HG02588 (cell line): ENCODE data around the gene A3GALT2.

ENCODE experiments used
- ATAC-seq: cut with Tn5 transposase; IDR thresholded peaks from one replicate; pipeline ENCODE4 v1.9.1; 2021; ENCODE audit warnings: mild to moderate bottlenecking, moderate library complexity; ENCODE audit not compliant: unreplicated experiment

The A3GALT2 gene

DNA sequence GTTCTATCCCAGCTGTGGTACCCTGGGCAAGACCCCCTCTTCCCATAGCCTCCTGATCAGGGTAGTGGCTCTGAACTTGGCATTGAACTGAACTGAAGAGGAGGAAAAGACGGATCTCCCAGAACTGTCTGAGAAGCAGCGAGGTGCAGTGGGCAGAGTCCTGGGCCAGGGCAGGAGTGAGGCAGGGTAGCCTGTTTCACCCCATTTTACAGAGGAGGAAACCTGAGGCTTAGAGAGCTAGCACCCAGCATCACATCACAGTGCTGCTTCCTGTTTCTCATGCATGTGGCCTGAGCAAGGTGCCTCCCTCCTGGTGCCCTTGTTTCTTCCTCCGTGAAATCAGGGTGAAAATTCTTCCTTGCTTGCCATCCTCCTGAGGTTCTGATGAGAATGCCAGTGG lies 47.5 kb downstream of the A3GALT2 start:
- no peak for ATAC-seq

DNA sequence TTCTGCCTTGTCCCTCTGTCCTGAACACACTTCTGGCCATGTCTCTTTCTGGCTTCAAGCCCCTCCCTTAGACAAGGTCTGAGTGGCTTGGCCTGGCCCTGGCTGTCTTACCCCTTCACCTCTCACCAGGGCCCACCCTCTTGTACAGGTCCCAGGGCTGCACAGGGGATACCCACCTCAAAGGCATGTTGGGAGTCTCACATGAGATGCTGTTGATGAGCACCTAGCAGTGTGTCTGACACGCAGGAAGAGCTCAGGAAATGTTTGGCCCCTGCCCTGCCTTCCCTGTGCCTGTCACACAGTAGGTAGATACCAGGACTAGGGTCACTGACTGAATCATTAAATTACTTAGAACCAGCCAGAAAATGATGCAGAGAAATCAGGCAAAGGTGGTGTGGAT lies 48.0 kb downstream of the A3GALT2 start:
- no peak for ATAC-seq

- no peak for ATAC-seq
Measured at GRCh38 chr1:33272509-33272908, 48.4 kb downstream of the A3GALT2 start.

GRCh38 chr1:33271666-33272505 lies 49.0 kb downstream of the A3GALT2 start:
- no peak for ATAC-seq

DNA sequence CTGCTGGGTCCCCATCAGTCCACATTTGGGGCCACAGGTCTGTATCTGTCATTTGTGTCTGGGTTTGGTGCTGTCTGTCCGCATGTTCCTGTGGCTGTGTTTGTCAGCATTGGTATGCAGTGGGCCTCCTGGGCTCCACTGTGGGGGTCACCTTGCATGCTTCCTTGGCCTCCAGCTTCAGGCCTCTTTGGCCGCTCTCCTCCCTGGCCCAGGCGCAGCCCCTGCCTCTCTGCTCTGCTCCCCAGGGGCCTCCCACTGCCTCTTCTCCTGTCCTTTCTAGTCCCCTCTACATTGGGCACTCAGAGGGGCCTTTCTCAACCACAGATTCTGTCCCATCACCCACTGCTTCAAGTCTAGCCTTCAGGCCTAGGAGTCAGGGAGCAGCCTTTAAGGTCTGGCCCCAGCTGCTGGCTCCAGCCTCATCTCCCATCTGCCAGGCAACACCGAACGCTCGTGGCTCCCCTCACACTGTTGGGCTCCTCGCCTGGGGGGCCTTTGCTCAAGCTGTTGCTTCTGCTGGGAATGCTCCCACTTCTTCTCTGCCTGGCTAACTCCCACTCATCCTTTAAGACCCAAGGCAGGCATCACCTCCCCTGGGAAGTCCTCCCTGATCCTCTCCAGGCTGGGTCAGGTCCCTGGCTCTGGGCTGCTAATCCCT lies 50.0 kb downstream of the A3GALT2 start:
- no peak for ATAC-seq

- ATAC-seq = no peak
Measured at GRCh38 chr1:33270379-33270778, 50.5 kb downstream of the A3GALT2 start.

- ATAC-seq = no peak
Measured at GRCh38 chr1:33269621-33270020, 51.3 kb downstream of the A3GALT2 start.

- no peak for ATAC-seq
Measured at GRCh38 chr1:33268927-33269610, 51.8 kb downstream of the A3GALT2 start.

DNA sequence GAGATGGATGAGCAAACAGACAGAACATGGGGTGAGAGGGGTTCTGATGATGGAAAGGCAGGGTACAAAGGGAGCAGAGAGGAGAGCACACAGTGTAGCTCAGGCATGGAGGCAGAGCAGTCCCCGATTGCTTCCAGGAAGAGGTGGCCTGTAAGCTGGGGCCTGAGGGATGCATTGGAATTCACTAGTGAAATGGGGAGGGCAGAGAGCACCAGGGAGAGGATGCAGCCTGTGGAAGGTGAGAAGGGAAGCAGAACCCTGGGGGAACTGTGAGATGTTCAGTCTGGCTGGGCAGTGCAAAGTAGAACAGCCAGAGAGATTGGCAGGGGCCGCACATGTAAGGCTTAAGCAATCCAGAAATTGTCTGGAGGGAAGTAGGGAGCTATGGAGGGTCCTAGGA lies 52.4 kb downstream of the A3GALT2 start:
- no peak for ATAC-seq

GRCh38 chr1:33267468-33268205 lies 53.3 kb downstream of the A3GALT2 start:
- no peak for ATAC-seq

DNA sequence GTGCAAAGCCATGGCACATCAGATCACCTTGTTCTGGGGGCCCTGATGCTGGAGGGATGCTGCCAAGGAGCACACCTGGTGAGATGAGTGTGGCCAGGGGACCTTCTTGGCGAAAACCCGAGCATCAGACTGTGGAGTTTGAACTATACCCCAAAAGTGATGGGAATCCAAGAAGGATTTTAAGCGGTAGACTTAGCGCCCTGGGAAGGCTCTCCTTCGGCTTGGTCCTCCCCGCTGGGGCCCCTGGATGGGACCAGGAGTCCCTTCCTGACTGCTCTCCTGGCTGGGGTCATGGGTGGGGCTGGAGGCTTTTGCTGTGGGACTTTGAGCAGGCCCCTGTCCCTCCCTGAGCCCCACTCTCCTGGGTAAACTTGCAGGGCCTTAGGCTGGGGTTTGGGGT lies 54.1 kb downstream of the A3GALT2 start:
- no peak for ATAC-seq

GRCh38 chr1:33265780-33266605 lies 54.9 kb downstream of the A3GALT2 start:
- no peak for ATAC-seq

DNA sequence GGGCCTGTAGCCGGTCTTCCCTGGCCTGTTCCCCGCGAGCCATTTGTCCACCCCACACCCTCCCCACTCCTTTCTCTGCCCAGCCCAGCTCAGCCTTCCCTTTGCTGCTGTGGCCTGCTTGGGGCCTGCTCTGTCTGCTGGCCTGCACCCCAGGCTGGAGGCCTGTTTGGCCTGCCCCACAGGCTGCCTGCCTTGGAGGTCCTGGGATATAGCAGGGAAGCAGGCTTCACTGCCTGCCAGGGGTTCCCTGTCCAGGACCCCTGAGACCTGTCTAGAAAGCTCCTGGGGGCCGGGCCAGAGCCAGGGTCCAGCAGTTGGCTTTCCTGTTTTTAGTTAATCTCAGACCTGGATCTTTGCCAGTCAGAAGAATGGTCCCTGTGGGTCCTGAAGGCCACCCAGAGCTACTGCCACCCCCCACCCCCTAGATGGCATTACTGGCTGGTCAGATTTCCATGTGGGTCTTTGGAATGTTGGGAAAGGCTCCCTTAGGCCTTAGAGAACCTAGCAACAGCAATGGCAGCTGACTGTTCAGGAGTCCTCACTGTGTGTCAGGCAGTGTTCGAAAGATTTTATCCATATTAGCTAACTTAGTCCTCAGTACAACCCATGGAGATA lies 56.9 kb downstream of the A3GALT2 start:
- ATAC-seq = no peak

DNA sequence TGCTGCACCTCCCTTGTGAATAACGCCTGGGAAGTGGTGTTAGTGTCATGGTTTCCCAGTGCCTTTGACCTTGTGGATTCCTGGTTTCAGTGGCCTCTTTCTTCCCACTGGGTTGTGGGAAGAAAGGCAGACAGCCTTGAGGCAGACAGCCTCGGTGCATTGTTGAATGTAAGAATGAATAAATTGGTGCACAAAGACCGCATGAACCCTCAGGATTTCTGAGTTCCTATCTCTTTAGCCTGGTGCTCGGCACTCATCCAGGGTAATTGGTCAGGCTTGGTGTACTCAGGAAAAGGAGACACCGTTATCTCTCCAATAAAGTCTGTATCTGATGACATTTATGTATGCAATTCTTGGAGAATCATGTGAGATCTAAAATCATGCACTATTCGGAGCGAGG lies 59.6 kb downstream of the A3GALT2 start:
- no peak for ATAC-seq

- ATAC-seq = no peak
Measured at GRCh38 chr1:33260439-33260838, 60.5 kb downstream of the A3GALT2 start.

DNA sequence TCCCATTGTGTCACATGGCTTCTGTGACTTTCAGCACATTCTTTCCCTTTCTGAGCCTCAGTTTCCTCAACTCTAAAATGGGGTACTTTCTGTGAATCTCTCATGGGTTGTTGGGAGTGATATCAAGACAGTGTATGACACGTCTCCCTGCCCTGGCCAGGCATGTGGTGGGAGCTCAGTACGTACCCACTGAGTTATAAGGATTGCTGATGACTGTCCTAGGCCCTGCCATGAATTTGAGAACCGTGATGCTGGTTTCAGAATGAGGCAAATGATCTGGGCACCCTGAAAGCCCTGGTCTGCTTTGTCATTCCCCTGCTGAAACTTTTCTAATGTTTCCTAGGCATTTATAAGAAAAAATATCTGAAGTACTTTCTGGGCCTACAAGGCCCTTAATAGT lies 61.0 kb downstream of the A3GALT2 start:
- ATAC-seq = no peak

DNA sequence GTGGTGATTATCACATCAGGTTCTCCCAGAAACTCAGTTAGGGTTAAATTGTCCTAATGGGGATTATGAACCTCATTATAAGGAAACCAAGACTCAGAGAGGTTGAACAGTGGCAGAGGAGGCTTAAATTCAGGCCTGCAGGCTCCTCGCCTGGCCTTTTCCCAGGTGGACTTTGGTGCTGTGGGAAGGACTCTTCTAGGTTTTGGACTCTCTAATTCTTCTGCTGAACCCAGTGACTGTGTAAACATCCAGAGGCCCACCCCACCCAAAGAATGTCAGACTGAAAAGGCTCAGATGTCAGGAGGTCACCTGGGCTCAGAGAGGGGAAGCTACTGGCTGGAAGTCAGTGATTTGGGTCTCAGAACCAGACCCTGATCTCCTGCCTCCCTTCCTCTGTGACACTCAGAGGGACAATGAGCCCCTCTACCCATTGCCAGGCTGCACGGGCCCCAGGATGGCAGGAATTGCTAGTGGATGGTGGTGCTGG lies 62.1 kb downstream of the A3GALT2 start:
- ATAC-seq = no peak

GRCh38 chr1:33257772-33258712 lies 62.9 kb downstream of the A3GALT2 start:
- no peak for ATAC-seq
